ENCODE measurements around the gene ARTN. TPM values are rescaled to one million over a fixed set of nuclear protein-coding genes. Genes with fewer than 3 reads are reported as not detected.

The ARTN gene
- total RNA-seq, 1 donor from 2014 or later: 0.89 TPM

DNA sequence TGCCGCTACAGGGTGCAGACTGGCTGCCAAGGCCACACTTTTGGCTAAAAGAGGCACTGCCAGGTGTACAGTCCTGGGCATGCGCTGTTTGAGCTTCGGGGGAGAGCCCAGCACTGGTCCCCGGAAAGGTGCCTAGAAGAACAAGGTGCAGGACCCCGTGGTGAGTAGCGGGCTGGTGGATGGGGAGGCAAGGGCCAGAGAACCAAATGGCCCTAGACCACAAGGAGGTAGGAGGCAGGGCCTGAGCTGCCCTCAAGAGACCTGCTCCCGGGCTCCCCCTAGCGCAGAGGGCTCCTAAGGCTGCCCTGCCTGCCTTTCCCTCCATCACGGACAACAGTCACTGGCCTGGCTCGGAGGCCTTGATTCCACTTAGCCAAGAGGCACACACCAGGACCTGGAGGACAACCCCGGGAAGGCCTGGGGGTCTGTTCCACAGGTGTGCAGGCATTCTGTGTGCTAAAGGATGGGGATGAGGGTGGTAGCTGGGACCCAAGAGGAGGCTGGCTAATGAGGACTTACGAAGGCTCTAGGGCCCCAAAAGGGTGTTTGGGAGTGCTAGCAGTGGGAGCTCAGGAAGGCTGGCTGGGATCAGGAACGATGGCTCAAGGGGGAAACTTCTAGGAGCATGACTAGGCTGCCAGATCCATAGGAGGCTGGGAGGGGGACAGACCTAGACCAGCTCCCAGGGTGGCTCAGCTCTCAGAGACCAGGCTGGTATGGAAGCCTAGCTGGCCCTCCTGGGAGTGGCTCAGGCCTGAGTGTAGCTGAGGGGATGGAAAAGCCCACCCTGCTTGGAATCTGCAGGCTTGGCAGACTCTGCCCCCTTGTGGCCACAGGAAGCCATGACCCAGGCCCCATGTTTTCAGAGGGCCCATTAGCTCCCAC lies 742 bp downstream of the ARTN start:
- peak overlapping the region; percentile 83 for H3K4me3 Mint-ChIP-seq
- DNase-seq (ENCODE audit: low read depth, low spot score): peak; percentile 83
- peaks cover 16% of the 10 kb centered on the region for H3K4me1 Mint-ChIP-seq
- no peak overlapping the region for H3K27ac Mint-ChIP-seq (ENCODE audit: unreplicated experiment)
- no peaks in the 10 kb centered on the region for H3K9me3 Mint-ChIP-seq
- H3K27me3 Mint-ChIP-seq (ENCODE audit: low read depth): peaks cover 55% of the 10 kb centered on the region
- TF ChIP-seq, protein P1, sequence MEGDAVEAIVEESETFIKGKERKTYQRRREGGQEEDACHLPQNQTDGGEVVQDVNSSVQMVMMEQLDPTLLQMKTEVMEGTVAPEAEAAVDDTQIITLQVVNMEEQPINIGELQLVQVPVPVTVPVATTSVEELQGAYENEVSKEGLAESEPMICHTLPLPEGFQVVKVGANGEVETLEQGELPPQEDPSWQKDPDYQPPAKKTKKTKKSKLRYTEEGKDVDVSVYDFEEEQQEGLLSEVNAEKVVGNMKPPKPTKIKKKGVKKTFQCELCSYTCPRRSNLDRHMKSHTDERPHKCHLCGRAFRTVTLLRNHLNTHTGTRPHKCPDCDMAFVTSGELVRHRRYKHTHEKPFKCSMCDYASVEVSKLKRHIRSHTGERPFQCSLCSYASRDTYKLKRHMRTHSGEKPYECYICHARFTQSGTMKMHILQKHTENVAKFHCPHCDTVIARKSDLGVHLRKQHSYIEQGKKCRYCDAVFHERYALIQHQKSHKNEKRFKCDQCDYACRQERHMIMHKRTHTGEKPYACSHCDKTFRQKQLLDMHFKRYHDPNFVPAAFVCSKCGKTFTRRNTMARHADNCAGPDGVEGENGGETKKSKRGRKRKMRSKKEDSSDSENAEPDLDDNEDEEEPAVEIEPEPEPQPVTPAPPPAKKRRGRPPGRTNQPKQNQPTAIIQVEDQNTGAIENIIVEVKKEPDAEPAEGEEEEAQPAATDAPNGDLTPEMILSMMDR (conservative IDR thresholded peaks at IDR 0.05): peak; percentile 83
- H3K36me3 Mint-ChIP-seq (ENCODE audit: low read depth): no peaks in the 10 kb centered on the region

DNA sequence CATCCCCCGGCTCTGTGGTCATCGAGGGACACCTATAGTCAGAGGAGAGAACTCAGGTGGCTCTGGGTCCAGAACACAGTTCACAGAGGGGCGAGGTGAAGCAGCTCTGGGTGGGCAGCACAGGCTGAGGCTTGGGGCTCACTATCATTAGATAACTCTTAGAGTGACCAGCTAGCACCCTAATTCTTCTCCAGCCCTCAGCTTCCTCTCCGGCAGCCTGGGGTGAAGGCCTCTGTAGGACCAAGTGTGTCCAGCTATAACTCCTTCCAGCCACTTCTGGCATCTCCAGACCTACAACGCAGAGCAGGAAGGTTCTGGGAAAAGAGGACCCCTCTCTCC lies 1.4 kb downstream of the ARTN start:
- no peaks in the 10 kb centered on the region for H3K36me3 Mint-ChIP-seq (ENCODE audit: low read depth)
- no peak overlapping the region for H3K27ac Mint-ChIP-seq (ENCODE audit: unreplicated experiment)
- peaks cover 60% of the 10 kb centered on the region for H3K27me3 Mint-ChIP-seq (ENCODE audit: low read depth)
- H3K4me3 Mint-ChIP-seq: peak overlapping the region; percentile 83
- H3K4me1 Mint-ChIP-seq: peaks cover 16% of the 10 kb centered on the region
- TF ChIP-seq, protein P1 (conservative IDR thresholded peaks at IDR 0.05): no peak
- no peak for DNase-seq (ENCODE audit: low read depth, low spot score)
- no peaks in the 10 kb centered on the region for H3K9me3 Mint-ChIP-seq

DNA sequence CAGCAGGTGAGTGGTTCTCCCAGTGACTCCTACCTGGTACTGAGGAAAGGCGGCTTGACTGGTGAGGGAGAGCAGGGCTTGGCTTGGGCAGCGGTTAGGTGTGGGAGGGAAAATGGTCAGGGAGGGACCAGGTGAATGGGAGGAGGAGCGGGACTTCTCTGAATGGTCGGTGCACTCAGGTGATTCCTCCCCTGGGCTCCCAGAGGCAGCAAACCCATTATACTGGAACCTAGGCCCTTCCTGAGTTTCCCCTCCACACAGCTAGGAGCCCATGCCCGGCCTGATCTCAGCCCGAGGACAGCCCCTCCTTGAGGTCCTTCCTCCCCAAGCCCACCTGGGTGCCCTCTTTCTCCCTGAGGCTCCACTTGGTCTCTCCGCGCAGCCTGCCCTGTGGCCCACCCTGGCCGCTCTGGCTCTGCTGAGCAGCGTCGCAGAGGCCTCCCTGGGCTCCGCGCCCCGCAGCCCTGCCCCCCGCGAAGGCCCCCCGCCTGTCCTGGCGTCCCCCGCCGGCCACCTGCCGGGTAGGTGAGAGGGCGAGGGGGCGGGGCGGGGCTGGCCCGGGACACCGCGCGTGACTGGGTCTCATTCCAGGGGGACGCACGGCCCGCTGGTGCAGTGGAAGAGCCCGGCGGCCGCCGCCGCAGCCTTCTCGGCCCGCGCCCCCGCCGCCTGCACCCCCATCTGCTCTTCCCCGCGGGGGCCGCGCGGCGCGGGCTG lies 2.3 kb downstream of the ARTN start:
- H3K36me3 Mint-ChIP-seq (ENCODE audit: low read depth): no peaks in the 10 kb centered on the region
- peak overlapping the region; percentile 83 for H3K4me3 Mint-ChIP-seq
- TF ChIP-seq, protein P1 (conservative IDR thresholded peaks at IDR 0.05): no peak
- peaks cover 16% of the 10 kb centered on the region for H3K4me1 Mint-ChIP-seq
- H3K27me3 Mint-ChIP-seq (ENCODE audit: low read depth): peaks cover 62% of the 10 kb centered on the region
- H3K27ac Mint-ChIP-seq (ENCODE audit: unreplicated experiment): no peak overlapping the region
- DNase-seq (ENCODE audit: low read depth, low spot score): no peak
- H3K9me3 Mint-ChIP-seq: no peaks in the 10 kb centered on the region

DNA sequence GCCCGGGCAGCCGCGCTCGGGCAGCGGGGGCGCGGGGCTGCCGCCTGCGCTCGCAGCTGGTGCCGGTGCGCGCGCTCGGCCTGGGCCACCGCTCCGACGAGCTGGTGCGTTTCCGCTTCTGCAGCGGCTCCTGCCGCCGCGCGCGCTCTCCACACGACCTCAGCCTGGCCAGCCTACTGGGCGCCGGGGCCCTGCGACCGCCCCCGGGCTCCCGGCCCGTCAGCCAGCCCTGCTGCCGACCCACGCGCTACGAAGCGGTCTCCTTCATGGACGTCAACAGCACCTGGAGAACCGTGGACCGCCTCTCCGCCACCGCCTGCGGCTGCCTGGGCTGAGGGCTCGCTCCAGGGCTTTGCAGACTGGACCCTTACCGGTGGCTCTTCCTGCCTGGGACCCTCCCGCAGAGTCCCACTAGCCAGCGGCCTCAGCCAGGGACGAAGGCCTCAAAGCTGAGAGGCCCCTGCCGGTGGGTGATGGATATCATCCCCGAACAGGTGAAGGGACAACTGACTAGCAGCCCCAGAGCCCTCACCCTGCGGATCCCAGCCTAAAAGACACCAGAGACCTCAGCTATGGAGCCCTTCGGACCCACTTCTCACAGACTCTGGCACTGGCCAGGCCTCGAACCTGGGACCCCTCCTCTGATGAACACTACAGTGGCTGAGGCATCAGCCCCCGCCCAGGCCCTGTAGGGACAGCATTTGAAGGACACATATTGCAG lies 3.0 kb downstream of the ARTN start:
- Mint-ChIP-seq H3K4me1 (peaks cover 16% of the 10 kb centered on the region), H3K27ac (ENCODE audit: unreplicated experiment) (no peak overlapping the region), H3K36me3 (ENCODE audit: low read depth) (no peaks in the 10 kb centered on the region), H3K9me3 (no peaks in the 10 kb centered on the region), H3K4me3 (peak overlapping the region; percentile 81), H3K27me3 (ENCODE audit: low read depth) (peaks cover 59% of the 10 kb centered on the region)
- peak; percentile 34 for DNase-seq (ENCODE audit: low read depth, low spot score)
- TF ChIP-seq, protein P1 (conservative IDR thresholded peaks at IDR 0.05): peak; percentile 42

DNA sequence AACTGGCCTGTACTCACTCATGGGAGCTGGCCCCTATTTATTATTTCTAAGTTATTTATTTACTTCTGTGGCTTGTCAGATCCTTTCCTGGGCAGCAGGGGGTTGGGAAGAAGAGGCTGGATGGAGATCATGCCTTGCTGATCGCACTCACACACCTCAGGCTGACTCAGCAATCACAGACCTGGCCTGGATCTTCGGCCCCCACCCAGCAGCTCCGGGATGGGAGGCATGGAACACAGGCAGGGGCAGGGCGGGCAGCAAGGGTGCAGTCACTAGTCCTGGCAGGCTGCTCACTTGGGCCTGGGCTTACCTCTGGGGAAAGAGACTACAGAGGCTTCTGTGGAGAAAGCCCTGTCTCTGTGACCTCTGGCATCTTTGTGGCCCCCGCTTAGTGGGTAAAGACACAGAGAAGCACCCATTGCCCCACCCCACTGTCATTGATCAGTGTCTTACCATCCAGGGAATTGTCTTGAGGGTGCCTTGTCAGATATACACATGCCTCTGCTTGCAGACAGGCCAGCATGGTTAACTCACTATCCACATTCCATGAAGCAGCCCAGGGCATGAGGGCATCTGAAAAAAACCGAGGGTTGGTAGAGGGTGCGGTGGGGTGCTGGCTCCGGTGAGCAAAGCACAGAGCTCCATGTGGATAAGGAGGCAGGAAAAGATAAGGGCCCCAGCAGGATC lies 3.7 kb downstream of the ARTN start:
- no peak for DNase-seq (ENCODE audit: low read depth, low spot score)
- Mint-ChIP-seq H3K9me3 (no peaks in the 10 kb centered on the region), H3K27ac (ENCODE audit: unreplicated experiment) (no peak overlapping the region), H3K4me1 (peaks cover 16% of the 10 kb centered on the region), H3K36me3 (ENCODE audit: low read depth) (no peaks in the 10 kb centered on the region), H3K4me3 (peak overlapping the region; percentile 81), H3K27me3 (ENCODE audit: low read depth) (peaks cover 54% of the 10 kb centered on the region)
- TF ChIP-seq, protein P1 (conservative IDR thresholded peaks at IDR 0.05): no peak

All from neural crest cell (in vitro differentiated cells).